Cardiac fibroblast (primary cell): Measurements from ENCODE around the gene GPC3.
"Not testable (repeated sequence)": the region's sequence is repeated elsewhere in the genome, so short reads cannot be mapped to it uniquely, and the experiment has no call there.

Experiments used
- DNase-seq, 2 donors: peaks; one replicate each; pipeline versions ENCODE4 v3.0.0 to v3.0.0-alpha.2; 2010; ENCODE audit warnings: low read depth in 2 of 2
- H3K4me3 ChIP-seq, 2 donors: replicated peaks in 1 of 2; 1 replicate in 1 of 2; 2 replicates in 1 of 2; pipeline ENCODE4 v1.5.1; 2011; ENCODE audit warnings: low read depth in 2 of 2, low read length in 2 of 2, mild to moderate bottlenecking in 2 of 2, moderate library complexity in 1 of 2
- TF ChIP-seq, protein P1 (sequence below): IDR thresholded peaks from one replicate; pipeline ENCODE4 v1.5.1; 2011; ENCODE audit warnings: low read depth, mild to moderate bottlenecking, low read length, inconsistent platforms

The GPC3 gene

GRCh38 chrX:133907606-133908005 is 77.8 kb downstream of the GPC3 start:
- H3K4me3 ChIP-seq = no peak overlapping the region
- TF ChIP-seq, protein P1, sequence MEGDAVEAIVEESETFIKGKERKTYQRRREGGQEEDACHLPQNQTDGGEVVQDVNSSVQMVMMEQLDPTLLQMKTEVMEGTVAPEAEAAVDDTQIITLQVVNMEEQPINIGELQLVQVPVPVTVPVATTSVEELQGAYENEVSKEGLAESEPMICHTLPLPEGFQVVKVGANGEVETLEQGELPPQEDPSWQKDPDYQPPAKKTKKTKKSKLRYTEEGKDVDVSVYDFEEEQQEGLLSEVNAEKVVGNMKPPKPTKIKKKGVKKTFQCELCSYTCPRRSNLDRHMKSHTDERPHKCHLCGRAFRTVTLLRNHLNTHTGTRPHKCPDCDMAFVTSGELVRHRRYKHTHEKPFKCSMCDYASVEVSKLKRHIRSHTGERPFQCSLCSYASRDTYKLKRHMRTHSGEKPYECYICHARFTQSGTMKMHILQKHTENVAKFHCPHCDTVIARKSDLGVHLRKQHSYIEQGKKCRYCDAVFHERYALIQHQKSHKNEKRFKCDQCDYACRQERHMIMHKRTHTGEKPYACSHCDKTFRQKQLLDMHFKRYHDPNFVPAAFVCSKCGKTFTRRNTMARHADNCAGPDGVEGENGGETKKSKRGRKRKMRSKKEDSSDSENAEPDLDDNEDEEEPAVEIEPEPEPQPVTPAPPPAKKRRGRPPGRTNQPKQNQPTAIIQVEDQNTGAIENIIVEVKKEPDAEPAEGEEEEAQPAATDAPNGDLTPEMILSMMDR = no peak
- no peak for DNase-seq

GRCh38 chrX:133905305-133905704 is 80.1 kb downstream of the GPC3 start:
- H3K4me3 ChIP-seq = no peak overlapping the region
- TF ChIP-seq, protein P1 = no peak
- DNase-seq = no peak

DNA sequence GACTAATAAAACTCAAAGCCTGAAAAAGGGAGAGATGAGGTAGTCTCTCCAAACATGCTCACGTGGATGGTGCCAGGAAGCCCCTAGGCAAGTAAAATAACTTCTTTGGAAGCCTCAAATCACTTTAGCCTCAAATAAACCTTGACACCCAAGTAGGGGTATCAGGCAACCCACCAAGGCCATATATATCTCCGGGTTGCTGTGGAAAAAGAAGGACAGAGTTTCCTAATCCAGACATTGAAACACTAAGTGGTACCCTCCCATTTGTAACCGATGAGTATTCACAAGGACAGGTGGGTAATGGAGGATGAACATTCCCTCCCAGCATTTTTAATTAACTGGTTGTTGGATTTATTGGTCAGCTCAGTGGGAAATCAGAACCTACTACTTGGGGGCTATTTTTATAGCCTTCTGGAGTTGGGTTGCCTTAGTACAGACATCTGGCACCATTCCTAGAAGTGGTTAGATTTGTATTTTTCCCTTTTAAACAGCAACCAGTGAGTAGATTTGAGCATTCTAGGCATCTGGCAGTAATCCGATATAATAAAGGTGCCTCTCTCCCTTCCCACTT is 87.7 kb downstream of the GPC3 start:
- TF ChIP-seq, protein P1 = no peak
- no peak overlapping the region for H3K4me3 ChIP-seq
- DNase-seq = peak in 1 of 2 donors; percentile 0

- no peak overlapping the region for H3K4me3 ChIP-seq
- TF ChIP-seq, protein P1 = no peak
- DNase-seq = no peak
These were observed 93.1 kb downstream of the GPC3 start for GRCh38 chrX:133892337-133892736.

GRCh38 chrX:133888984-133889383 is 96.4 kb downstream of the GPC3 start:
- no peak for DNase-seq
- no peak overlapping the region for H3K4me3 ChIP-seq
- TF ChIP-seq, protein P1 = no peak

DNA sequence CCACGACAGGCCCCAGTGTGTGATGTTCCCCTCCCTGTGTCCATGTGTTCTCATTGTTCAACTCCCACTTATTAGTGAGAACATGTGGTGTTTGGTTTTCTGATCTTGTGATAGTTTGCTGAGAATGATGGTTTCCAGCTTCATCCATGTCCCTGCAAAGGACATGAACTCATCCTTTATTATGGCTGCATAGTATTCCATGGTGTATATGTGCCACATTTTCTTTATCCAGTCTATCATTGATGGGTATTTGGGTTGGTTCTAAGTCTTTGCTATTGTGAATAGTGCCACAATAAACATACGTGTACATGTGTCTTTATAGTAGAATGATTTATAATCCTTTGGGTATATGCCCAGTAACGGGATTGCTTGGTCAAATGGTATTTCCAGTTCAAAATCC is 97.3 kb downstream of the GPC3 start:
- not testable (repeated sequence) for DNase-seq, H3K4me3 ChIP-seq

GRCh38 chrX:133884430-133885394 is 100.7 kb downstream of the GPC3 start:
- TF ChIP-seq, protein P1 = no peak
- H3K4me3 ChIP-seq = no peak overlapping the region
- DNase-seq = no peak
